ENCODE measurements around the gene ZNF213.

Gene ZNF213

GRCh38 chr16:3140603-3141427, 6.0 kb downstream of the ZNF213 start:
- no peak overlapping the region for H3K9ac ChIP-seq
- no peaks in the 10 kb centered on the region for H3K27me3 ChIP-seq
- H4K20me1 ChIP-seq, result peaks cover 23% of the 10 kb centered on the region; the same call in 1 of the 2 replicates
- no peak for TF ChIP-seq Cebpa-rat (IDR thresholded peaks at IDR 0.05)
- no peak overlapping the region for H3K27ac ChIP-seq
- peaks cover 55% of the 10 kb centered on the region for H3K4me1 ChIP-seq
- H3K4me3 ChIP-seq, result no peak overlapping the region
- no peak overlapping the region for H3K4me2 ChIP-seq
- no peaks in the 10 kb centered on the region for H3K9me3 ChIP-seq
- peaks cover 48% of the 10 kb centered on the region for H3K36me3 ChIP-seq

GRCh38 chr16:3141781-3142311, 7.0 kb downstream of the ZNF213 start:
- H3K36me3 ChIP-seq, result peaks cover 48% of the 10 kb centered on the region
- H3K4me2 ChIP-seq, result no peak overlapping the region
- no peak for TF ChIP-seq Cebpa-rat (IDR thresholded peaks at IDR 0.05)
- no peak overlapping the region for H3K4me3 ChIP-seq
- no peaks in the 10 kb centered on the region for H3K9me3 ChIP-seq
- no peak overlapping the region for H3K9ac ChIP-seq
- peaks cover 45% of the 10 kb centered on the region for H3K4me1 ChIP-seq
- H4K20me1 ChIP-seq, result peaks cover 23% of the 10 kb centered on the region; the same call in 1 of the 2 replicates
- H3K27ac ChIP-seq, result no peak overlapping the region
- H3K27me3 ChIP-seq, result no peaks in the 10 kb centered on the region

GRCh38 chr16:3142327-3142726, 7.5 kb downstream of the ZNF213 start:
- H3K9me3 ChIP-seq, result no peaks in the 10 kb centered on the region
- peaks cover 45% of the 10 kb centered on the region for H3K36me3 ChIP-seq
- H3K9ac ChIP-seq, result no peak overlapping the region
- H3K4me2 ChIP-seq, result no peak overlapping the region
- no peak overlapping the region for H3K4me3 ChIP-seq
- no peak for TF ChIP-seq Cebpa-rat (IDR thresholded peaks at IDR 0.05)
- H3K4me1 ChIP-seq, result peaks cover 40% of the 10 kb centered on the region
- H3K27ac ChIP-seq, result no peak overlapping the region
- peaks cover 20% of the 10 kb centered on the region; the same call in 1 of the 2 replicates for H4K20me1 ChIP-seq
- H3K27me3 ChIP-seq, result no peaks in the 10 kb centered on the region

- H3K4me3 ChIP-seq, result no peak overlapping the region
- no peaks in the 10 kb centered on the region for H3K9me3 ChIP-seq
- H4K20me1 ChIP-seq, result peaks cover 16% of the 10 kb centered on the region; the same call in 1 of the 2 replicates
Observed at GRCh38 chr16:3142770-3143169, 7.9 kb downstream of the ZNF213 start.

GRCh38 chr16:3143189-3143588, 8.4 kb downstream of the ZNF213 start:
- peaks cover under 1% of the 10 kb centered on the region; the same call in 1 of the 2 replicates for H3K27me3 ChIP-seq
- peaks cover 41% of the 10 kb centered on the region for H3K36me3 ChIP-seq
- no peak overlapping the region; the same call in 1 of the 2 replicates for H3K9ac ChIP-seq
- no peak overlapping the region for H3K4me2 ChIP-seq
- no peak for TF ChIP-seq Cebpa-rat (IDR thresholded peaks at IDR 0.05)
- peaks cover 11% of the 10 kb centered on the region; the same call in 1 of the 2 replicates for H4K20me1 ChIP-seq
- no peaks in the 10 kb centered on the region for H3K9me3 ChIP-seq
- H3K4me3 ChIP-seq, result no peak overlapping the region
- H3K27ac ChIP-seq, result no peak overlapping the region
- peaks cover 31% of the 10 kb centered on the region for H3K4me1 ChIP-seq

More at GRCh38 chr16:3142770-3143169, 7.9 kb downstream of the ZNF213 start:
- no peak overlapping the region for H3K4me2 ChIP-seq
- no peak for TF ChIP-seq Cebpa-rat (IDR thresholded peaks at IDR 0.05)
- no peaks in the 10 kb centered on the region for H3K27me3 ChIP-seq
- H3K4me1 ChIP-seq, result peaks cover 35% of the 10 kb centered on the region
- no peak overlapping the region for H3K27ac ChIP-seq
- peaks cover 41% of the 10 kb centered on the region for H3K36me3 ChIP-seq
- H3K9ac ChIP-seq, result no peak overlapping the region

GRCh38 chr16:3143598-3144320, 8.9 kb downstream of the ZNF213 start:
- Histone ChIP-seq H3K36me3 (peaks cover 41% of the 10 kb centered on the region), H3K4me3 (no peak overlapping the region), H3K9ac (no peak overlapping the region; the same call in 1 of the 2 replicates), H3K27ac (peak overlapping the region; percentile 0; the same call in 1 of the 2 replicates), H3K9me3 (no peaks in the 10 kb centered on the region), H3K4me1 (peaks cover 26% of the 10 kb centered on the region), H3K27me3 (peaks cover 6% of the 10 kb centered on the region), H3K4me2 (peak overlapping the region; percentile 49), H4K20me1 (peaks cover 6% of the 10 kb centered on the region; the same call in 1 of the 2 replicates)
- TF ChIP-seq Cebpa-rat (IDR thresholded peaks at IDR 0.05), result no peak

- Histone ChIP-seq H3K27ac (peak overlapping the region; percentile 0; the same call in 1 of the 2 replicates), H3K27me3 (peaks cover 13% of the 10 kb centered on the region), H3K4me2 (peak overlapping the region; percentile 49), H3K4me1 (peaks cover 29% of the 10 kb centered on the region), H3K9ac (peak overlapping the region; percentile 54; the same call in 1 of the 2 replicates), H4K20me1 (no peaks in the 10 kb centered on the region; the same call in 1 of the 2 replicates), H3K4me3 (no peak overlapping the region), H3K36me3 (peaks cover 34% of the 10 kb centered on the region), H3K9me3 (no peaks in the 10 kb centered on the region)
- no peak for TF ChIP-seq Cebpa-rat (IDR thresholded peaks at IDR 0.05)
Observed at GRCh38 chr16:3144321-3144983, 9.6 kb downstream of the ZNF213 start.

GRCh38 chr16:3145151-3145550, 10.3 kb downstream of the ZNF213 start:
- peaks cover 36% of the 10 kb centered on the region for H3K4me1 ChIP-seq
- H3K36me3 ChIP-seq, result peaks cover 30% of the 10 kb centered on the region
- no peaks in the 10 kb centered on the region for H3K9me3 ChIP-seq
- no peak overlapping the region for H3K9ac ChIP-seq
- peaks cover 17% of the 10 kb centered on the region for H3K27me3 ChIP-seq
- no peak overlapping the region for H3K4me2 ChIP-seq
- no peaks in the 10 kb centered on the region; the same call in 1 of the 2 replicates for H4K20me1 ChIP-seq
- no peak overlapping the region for H3K27ac ChIP-seq
- TF ChIP-seq Cebpa-rat (IDR thresholded peaks at IDR 0.05), result no peak
- H3K4me3 ChIP-seq, result no peak overlapping the region

- no peak for TF ChIP-seq Cebpa-rat (IDR thresholded peaks at IDR 0.05)
- peaks cover 25% of the 10 kb centered on the region for H3K36me3 ChIP-seq
- peaks cover 19% of the 10 kb centered on the region for H3K27me3 ChIP-seq
- no peaks in the 10 kb centered on the region for H3K9me3 ChIP-seq
- H4K20me1 ChIP-seq, result no peaks in the 10 kb centered on the region; the same call in 1 of the 2 replicates
- peaks cover 37% of the 10 kb centered on the region for H3K4me1 ChIP-seq
- no peak overlapping the region for H3K27ac ChIP-seq
- no peak overlapping the region for H3K4me3 ChIP-seq
- no peak overlapping the region for H3K4me2 ChIP-seq
- H3K9ac ChIP-seq, result no peak overlapping the region
Observed at GRCh38 chr16:3145660-3146059, 10.8 kb downstream of the ZNF213 start.

All from BLaER1 (cell line).